ENCODE data around the gene ITGB8. TPM values are rescaled to one million over a fixed set of nuclear protein-coding genes. Genes with fewer than 3 reads are reported as not detected.
A peak's percentile ranks its signal among the peaks of the same experiment; 100 is the strongest.

Gene ITGB8
- total and polyA plus RNA-seq, 2 of the 4 experiments (the other 2 are of a cell fraction) = 2.6 to 10.2 TPM

DNA sequence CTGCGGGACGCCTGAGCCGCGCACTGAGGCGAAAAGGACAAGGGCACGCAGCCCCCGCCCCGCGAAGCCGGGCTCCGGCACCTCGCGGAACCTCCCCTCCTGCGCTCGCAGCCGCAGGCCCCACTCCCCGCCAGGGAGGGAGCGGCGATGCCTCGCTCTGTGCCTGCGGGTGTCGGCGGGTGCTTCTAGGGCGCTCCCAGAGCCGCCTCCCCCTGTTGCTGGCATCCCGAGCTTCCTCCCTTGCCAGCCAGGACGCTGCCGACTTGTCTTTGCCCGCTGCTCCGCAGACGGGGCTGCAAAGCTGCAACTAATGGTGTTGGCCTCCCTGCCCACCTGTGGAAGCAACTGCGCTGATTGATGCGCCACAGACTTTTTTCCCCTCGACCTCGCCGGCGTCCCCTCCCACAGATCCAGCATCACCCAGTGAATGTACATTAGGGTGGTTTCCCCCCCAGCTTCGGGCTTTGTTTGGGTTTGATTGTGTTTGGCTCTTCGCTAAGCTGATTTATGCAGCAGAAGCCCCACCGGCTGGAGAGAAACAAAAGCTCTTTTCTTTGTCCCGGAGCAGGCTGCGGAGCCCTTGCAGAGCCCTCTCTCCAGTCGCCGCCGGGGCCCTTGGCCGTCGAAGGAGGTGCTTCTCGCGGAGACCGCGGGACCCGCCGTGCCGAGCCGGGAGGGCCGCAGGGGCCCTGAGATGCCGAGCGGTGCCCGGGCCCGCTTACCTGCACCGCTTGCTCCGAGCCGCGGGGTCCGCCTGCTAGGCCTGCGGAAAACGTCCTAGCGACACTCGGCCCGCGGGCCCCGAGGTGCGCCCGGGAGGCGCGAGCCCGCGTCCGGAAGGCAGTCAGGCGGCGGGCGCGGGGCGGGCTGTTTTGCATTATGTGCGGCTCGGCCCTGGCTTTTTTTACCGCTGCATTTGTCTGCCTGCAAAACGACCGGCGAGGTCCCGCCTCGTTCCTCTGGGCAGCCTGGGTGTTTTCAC is 519 bp downstream of the ITGB8 start:
- H2BK20ac ChIP-seq (ENCODE audit: low read depth, low read length) = no peak overlapping the region
- H3K9me3 ChIP-seq (ENCODE audit: control insufficient read depth, insufficient read depth, low read length) = no peaks in the 10 kb centered on the region
- peak overlapping the region; percentile 23 for H4K91ac ChIP-seq (ENCODE audit: insufficient read depth, low read depth, low read length)
- no peaks in the 10 kb centered on the region for H3K9me1 ChIP-seq (ENCODE audit: insufficient read depth, low read length)
- 0 out of 2 replicates have a peak overlapping the region, but pooled peaks have one; percentile 55 for H3K56ac ChIP-seq (ENCODE audit: extremely low read depth, insufficient read depth, low read length)
- H3K4me1 ChIP-seq (ENCODE audit: control insufficient read depth, insufficient read depth, low read length) = peaks cover 2% of the 10 kb centered on the region; the same call in 1 of the 2 replicates
- in situ Hi-C loops (cut with MboI; ENCODE audit: low sequenced_read_pairs) (no loop called here), dilution Hi-C loops (cut with HindIII; ENCODE audit: low sequenced_read_pairs, unreplicated experiment) (no loop called here), intact Hi-C loops (cut with micrococcal nuclease) (loop anchor here (1.0 to 5.0 kb wide), 4 partner anchors 76 to 619 kb away; no protein-coding TSS in a partner anchor)
- 0 out of 2 replicates have a peak overlapping the region, but pooled peaks have one; percentile 27 for H3K14ac ChIP-seq (replicated peaks; ENCODE audit: low read depth, low read length)
- ATAC-seq (ENCODE audit: low read depth) (peak; percentile 36), DNase-seq (peak; percentile 18)
- H2BK5ac ChIP-seq (ENCODE audit: low read depth, low read length, poor library complexity, severe bottlenecking) = peak overlapping the region; percentile 3
- BruUV-seq (replicated peaks) = TSS peak; percentile 16
- WGBS, 2 experiments (ENCODE audit: extremely low coverage in 2 of 2, insufficient read length in 1 of 2) = 1% methylated on average over 31 of the region's 92 CpGs; no CpG with 5 or more reads in 1 of the 2 experiments
- peak overlapping the region; percentile 2 for H2AK9ac ChIP-seq (replicated peaks; ENCODE audit: low read depth, low read length, poor library complexity)
- CTCF ChIA-PET = interaction anchor here (0.9 to 1.4 kb wide), 2 partner anchors 10 to 14 kb away, joined by 3 read pairs; no protein-coding TSS in a partner anchor
- no peak overlapping the region for H2AK5ac ChIP-seq (ENCODE audit: low read depth, low read length)
- no peaks in the 10 kb centered on the region for H3K79me1 ChIP-seq (ENCODE audit: low read depth in 1 of 2, low read length in 2 of 2)
- TF ChIP-seq RCOR1 (IDR thresholded peaks at IDR 0.05; ENCODE audit: insufficient replicate concordance, low read length) (no peak), RFX5 (IDR thresholded peaks at IDR 0.05; ENCODE audit: low read depth, low read length) (no peak), MXI1 (IDR thresholded peaks at IDR 0.05; ENCODE audit: borderline replicate concordance, low read depth, low read length) (no peak), CHD1 (IDR thresholded peaks at IDR 0.05; ENCODE audit: low read depth, low read length) (no peak), RAD21 (IDR thresholded peaks at IDR 0.05; ENCODE audit: low read length) (no peak), FOS (IDR thresholded peaks at IDR 0.05; ENCODE audit: low read depth, low read length) (no peak), MAFK (IDR thresholded peaks at IDR 0.05; ENCODE audit: low read depth, low read length) (no peak), SMC3 (IDR thresholded peaks at IDR 0.05; ENCODE audit: low read depth, low read length) (no peak), POLR2A (IDR thresholded peaks at IDR 0.05; ENCODE audit: low read depth, low read length) (no peak), CEBPB (IDR thresholded peaks at IDR 0.05; ENCODE audit: low read depth, low read length) (no peak)
- TF ChIP-seq, protein P1, sequence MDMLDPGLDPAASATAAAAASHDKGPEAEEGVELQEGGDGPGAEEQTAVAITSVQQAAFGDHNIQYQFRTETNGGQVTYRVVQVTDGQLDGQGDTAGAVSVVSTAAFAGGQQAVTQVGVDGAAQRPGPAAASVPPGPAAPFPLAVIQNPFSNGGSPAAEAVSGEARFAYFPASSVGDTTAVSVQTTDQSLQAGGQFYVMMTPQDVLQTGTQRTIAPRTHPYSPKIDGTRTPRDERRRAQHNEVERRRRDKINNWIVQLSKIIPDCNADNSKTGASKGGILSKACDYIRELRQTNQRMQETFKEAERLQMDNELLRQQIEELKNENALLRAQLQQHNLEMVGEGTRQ (IDR thresholded peaks at IDR 0.05; ENCODE audit: low read depth, low read length) = no peak
- TF ChIP-seq, protein P2, sequence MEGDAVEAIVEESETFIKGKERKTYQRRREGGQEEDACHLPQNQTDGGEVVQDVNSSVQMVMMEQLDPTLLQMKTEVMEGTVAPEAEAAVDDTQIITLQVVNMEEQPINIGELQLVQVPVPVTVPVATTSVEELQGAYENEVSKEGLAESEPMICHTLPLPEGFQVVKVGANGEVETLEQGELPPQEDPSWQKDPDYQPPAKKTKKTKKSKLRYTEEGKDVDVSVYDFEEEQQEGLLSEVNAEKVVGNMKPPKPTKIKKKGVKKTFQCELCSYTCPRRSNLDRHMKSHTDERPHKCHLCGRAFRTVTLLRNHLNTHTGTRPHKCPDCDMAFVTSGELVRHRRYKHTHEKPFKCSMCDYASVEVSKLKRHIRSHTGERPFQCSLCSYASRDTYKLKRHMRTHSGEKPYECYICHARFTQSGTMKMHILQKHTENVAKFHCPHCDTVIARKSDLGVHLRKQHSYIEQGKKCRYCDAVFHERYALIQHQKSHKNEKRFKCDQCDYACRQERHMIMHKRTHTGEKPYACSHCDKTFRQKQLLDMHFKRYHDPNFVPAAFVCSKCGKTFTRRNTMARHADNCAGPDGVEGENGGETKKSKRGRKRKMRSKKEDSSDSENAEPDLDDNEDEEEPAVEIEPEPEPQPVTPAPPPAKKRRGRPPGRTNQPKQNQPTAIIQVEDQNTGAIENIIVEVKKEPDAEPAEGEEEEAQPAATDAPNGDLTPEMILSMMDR (conservative IDR thresholded peaks at IDR 0.05; ENCODE audit: low read depth, low read length) = no peak
- H3K4me3 ChIP-seq (ENCODE audit: insufficient read depth, low read depth, low read length) = peak overlapping the region; percentile 51
- peak overlapping the region; percentile 93 for H3K4me2 ChIP-seq (ENCODE audit: low read depth, low read length)
- peak overlapping the region in 1 of 2 experiments; percentile 59; a peak in 1 of 4 replicates for H4K8ac ChIP-seq (ENCODE audit: low read depth in 2 of 2, low read length in 2 of 2)
- H3K4ac ChIP-seq (ENCODE audit: low read depth, low read length) = peak overlapping the region; percentile 75
- peak overlapping the region; percentile 64 for H3K27ac ChIP-seq (ENCODE audit: insufficient read depth, low read length)
- POLR2A ChIA-PET (ENCODE audit: unreplicated experiment) = interaction anchor here (0.6 kb wide), 1 partner anchor 29 kb away, joined by 3 read pairs; no protein-coding TSS in a partner anchor
- peak overlapping the region; percentile 79 for H4K5ac ChIP-seq (ENCODE audit: low read depth, low read length)
- peak overlapping the region; percentile 76 for H3K9ac ChIP-seq (ENCODE audit: low read depth, low read length)
- peak overlapping the region; percentile 68; the same call in 1 of the 2 replicates for H3K18ac ChIP-seq (ENCODE audit: low read depth, low read length)
- H2BK120ac ChIP-seq (ENCODE audit: low read depth, low read length) = peak overlapping the region; percentile 53; the same call in 1 of the 2 replicates
- peak overlapping the region; percentile 32; the same call in 1 of the 2 replicates for H3K23ac ChIP-seq (ENCODE audit: low read depth, low read length)
- H3K36me3 ChIP-seq (ENCODE audit: control insufficient read depth, insufficient read depth, low read length) = peaks cover 2% of the 10 kb centered on the region; the same call in 1 of the 2 replicates
- H4K20me1 ChIP-seq (ENCODE audit: insufficient read depth, low read length) = no peaks in the 10 kb centered on the region
- peak overlapping the region; percentile 98 for H2AFZ ChIP-seq (replicated peaks; ENCODE audit: low read length, poor library complexity)
- no peaks in the 10 kb centered on the region for H3K27me3 ChIP-seq (ENCODE audit: control insufficient read depth, insufficient read depth, low read length)
- H2BK15ac ChIP-seq (ENCODE audit: low read depth, low read length) = no peak overlapping the region

Data from IMR-90 (cell line).